ENCODE data around the gene HOXC13. TPM values are rescaled to one million over a fixed set of nuclear protein-coding genes. Genes with fewer than 3 reads are reported as not detected.

The HOXC13 gene
- total and polyA plus RNA-seq, 2 experiments from 2014 or later = 0.10 TPM; not detected in 1

DNA sequence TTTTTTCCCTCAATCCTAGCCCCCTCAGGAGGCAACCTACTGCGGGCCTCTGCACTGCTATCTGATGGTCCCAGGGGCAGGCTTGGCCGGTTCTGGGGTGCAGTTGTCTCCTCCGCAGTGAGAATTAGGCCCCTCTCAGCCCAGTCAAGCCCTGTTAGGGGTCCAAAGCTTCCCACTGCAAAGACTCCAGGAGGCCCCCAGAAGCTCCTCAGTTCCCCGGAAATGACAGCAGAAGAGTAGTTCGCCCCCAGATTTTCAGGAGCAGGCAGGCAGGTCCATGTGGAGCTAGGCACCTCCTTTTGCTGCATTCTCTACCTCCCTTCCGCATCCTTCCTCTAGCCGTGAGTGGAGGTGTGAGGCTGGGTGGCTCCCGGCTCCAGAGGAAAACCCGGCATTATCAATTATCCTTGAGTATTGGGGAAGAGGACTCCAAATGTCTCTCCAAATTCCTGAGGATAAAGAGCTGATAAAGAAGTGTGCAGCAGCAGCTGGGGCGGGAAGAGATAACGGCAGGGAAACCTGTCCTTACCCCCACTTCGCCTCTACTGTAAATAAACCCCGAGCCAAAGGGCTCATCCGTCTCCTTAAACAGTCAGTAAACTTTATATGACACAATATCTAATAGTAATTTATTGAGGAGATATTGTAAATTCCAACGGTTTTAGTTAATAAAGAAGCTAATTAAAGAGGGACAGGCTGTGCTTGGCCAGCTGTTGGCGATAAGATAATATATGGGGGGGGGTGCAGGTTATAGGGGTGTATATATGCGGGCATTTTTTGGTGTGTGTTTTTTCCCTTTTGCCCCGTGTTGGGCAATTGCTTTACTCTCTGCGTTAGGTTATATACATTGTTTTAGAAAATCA, 15.4 kb downstream of the HOXC13 start:
- Histone ChIP-seq H3K9me2 (ENCODE audit: insufficient read depth) (no peaks in the 10 kb centered on the region), H2AFZ (no peak overlapping the region), H3F3A (replicated peaks; ENCODE audit: low read depth) (peaks cover 52% of the 10 kb centered on the region), H3K79me2 (replicated peaks; ENCODE audit: insufficient read depth) (no peaks in the 10 kb centered on the region), H4K20me1 (replicated peaks; ENCODE audit: insufficient read depth) (peaks cover 48% of the 10 kb centered on the region), H3K27ac (ENCODE audit: low read depth) (no peak overlapping the region), H3K36me3 (ENCODE audit: insufficient read depth) (no peaks in the 10 kb centered on the region; the same call in 1 of the 2 replicates), H3K4me2 (no peak overlapping the region), H3K27me3 (ENCODE audit: insufficient read depth) (peaks cover 100% of the 10 kb centered on the region), H3K4me1 (ENCODE audit: insufficient read depth) (peaks cover 26% of the 10 kb centered on the region), H3K4me3 (no peak overlapping the region)
- no peak overlapping the region for H3K4me3 Mint-ChIP-seq
- ATAC-seq (no peak), DNase-seq (ENCODE audit: low spot score) (no peak)
- H3K27ac Mint-ChIP-seq = no peak overlapping the region
- peak; percentile 97 for TF ChIP-seq EZH2 (IDR thresholded peaks at IDR 0.05; ENCODE audit: low read depth, unreplicated experiment)
- TF ChIP-seq EZH2phosphoT487 (IDR thresholded peaks at IDR 0.05; ENCODE audit: unreplicated experiment) = no peak
- TF ChIP-seq ZNF331 (CRISPR knock-in tag; IDR thresholded peaks at IDR 0.05; ENCODE audit: low read depth) = no peak
- peaks cover 3% of the 10 kb centered on the region; the same call in 1 of the 3 replicates for H3K36me3 Mint-ChIP-seq (ENCODE audit: low read depth)
- H3K4me1 Mint-ChIP-seq = peaks cover 28% of the 10 kb centered on the region
- H3K9me3 Mint-ChIP-seq = peaks cover 6% of the 10 kb centered on the region
- peaks cover 98% of the 10 kb centered on the region for H3K27me3 Mint-ChIP-seq (ENCODE audit: insufficient read depth, low read depth, poor library complexity)

DNA sequence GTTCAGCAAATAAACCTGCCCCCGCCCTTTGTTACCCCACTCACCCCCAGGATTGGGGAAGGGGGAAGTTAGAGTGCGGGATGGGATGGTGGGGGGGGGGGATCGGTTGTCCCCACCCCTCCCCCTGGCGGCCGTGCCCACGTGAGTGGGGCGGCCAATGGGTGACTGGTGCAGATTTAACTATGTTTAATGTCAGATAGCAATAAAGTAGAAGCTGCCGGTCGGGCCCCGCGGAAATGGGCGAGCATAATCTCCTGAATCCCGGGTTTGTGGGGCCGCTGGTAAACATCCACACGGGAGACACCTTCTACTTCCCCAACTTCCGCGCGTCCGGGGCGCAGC, 16.0 kb downstream of the HOXC13 start, which contains the start of gene HOXC12:
HOXC12 (plus strand) TSS at position 210 of the 342 bp plus-strand sequence; CDS start at position 237, 27 bp downstream.
- peaks cover 27% of the 10 kb centered on the region for H3K4me1 Mint-ChIP-seq
- Histone ChIP-seq H3K79me2 (replicated peaks; ENCODE audit: insufficient read depth) (no peaks in the 10 kb centered on the region), H3K4me2 (peak within 1 kb of the TSS; percentile 43), H3K27me3 (ENCODE audit: insufficient read depth) (peaks cover 100% of the 10 kb centered on the region), H3K4me1 (ENCODE audit: insufficient read depth) (peaks cover 22% of the 10 kb centered on the region), H3K9me2 (ENCODE audit: insufficient read depth) (no peaks in the 10 kb centered on the region), H3K27ac (ENCODE audit: low read depth) (no peak within 1 kb of the TSS), H4K20me1 (replicated peaks; ENCODE audit: insufficient read depth) (peaks cover 49% of the 10 kb centered on the region), H3F3A (replicated peaks; ENCODE audit: low read depth) (peaks cover 53% of the 10 kb centered on the region), H3K4me3 (peak within 1 kb of the TSS; percentile 35; the same call in 1 of the 2 replicates), H3K36me3 (ENCODE audit: insufficient read depth) (no peaks in the 10 kb centered on the region; the same call in 1 of the 2 replicates), H2AFZ (no peak within 1 kb of the TSS)
- DNase-seq (ENCODE audit: low spot score) (peak; percentile 42), ATAC-seq (no peak)
- H3K9me3 Mint-ChIP-seq = peaks cover 6% of the 10 kb centered on the region
- no peak within 1 kb of the TSS for H3K27ac Mint-ChIP-seq
- H3K36me3 Mint-ChIP-seq (ENCODE audit: low read depth) = peaks cover 3% of the 10 kb centered on the region; the same call in 1 of the 3 replicates
- H3K27me3 Mint-ChIP-seq (ENCODE audit: insufficient read depth, low read depth, poor library complexity) = peaks cover 98% of the 10 kb centered on the region
- no peak within 1 kb of the TSS for H3K4me3 Mint-ChIP-seq
- TF ChIP-seq, protein P1, sequence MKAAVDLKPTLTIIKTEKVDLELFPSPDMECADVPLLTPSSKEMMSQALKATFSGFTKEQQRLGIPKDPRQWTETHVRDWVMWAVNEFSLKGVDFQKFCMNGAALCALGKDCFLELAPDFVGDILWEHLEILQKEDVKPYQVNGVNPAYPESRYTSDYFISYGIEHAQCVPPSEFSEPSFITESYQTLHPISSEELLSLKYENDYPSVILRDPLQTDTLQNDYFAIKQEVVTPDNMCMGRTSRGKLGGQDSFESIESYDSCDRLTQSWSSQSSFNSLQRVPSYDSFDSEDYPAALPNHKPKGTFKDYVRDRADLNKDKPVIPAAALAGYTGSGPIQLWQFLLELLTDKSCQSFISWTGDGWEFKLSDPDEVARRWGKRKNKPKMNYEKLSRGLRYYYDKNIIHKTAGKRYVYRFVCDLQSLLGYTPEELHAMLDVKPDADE (IDR thresholded peaks at IDR 0.05) = no peak
- TF ChIP-seq, protein P2, sequence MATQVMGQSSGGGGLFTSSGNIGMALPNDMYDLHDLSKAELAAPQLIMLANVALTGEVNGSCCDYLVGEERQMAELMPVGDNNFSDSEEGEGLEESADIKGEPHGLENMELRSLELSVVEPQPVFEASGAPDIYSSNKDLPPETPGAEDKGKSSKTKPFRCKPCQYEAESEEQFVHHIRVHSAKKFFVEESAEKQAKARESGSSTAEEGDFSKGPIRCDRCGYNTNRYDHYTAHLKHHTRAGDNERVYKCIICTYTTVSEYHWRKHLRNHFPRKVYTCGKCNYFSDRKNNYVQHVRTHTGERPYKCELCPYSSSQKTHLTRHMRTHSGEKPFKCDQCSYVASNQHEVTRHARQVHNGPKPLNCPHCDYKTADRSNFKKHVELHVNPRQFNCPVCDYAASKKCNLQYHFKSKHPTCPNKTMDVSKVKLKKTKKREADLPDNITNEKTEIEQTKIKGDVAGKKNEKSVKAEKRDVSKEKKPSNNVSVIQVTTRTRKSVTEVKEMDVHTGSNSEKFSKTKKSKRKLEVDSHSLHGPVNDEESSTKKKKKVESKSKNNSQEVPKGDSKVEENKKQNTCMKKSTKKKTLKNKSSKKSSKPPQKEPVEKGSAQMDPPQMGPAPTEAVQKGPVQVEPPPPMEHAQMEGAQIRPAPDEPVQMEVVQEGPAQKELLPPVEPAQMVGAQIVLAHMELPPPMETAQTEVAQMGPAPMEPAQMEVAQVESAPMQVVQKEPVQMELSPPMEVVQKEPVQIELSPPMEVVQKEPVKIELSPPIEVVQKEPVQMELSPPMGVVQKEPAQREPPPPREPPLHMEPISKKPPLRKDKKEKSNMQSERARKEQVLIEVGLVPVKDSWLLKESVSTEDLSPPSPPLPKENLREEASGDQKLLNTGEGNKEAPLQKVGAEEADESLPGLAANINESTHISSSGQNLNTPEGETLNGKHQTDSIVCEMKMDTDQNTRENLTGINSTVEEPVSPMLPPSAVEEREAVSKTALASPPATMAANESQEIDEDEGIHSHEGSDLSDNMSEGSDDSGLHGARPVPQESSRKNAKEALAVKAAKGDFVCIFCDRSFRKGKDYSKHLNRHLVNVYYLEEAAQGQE (IDR thresholded peaks at IDR 0.05; ENCODE audit: unreplicated experiment) = no peak
- TF ChIP-seq CTCF (conservative IDR thresholded peaks at IDR 0.05; ENCODE audit: low read depth in 2 of 2) (no peak), STAT1 (IDR thresholded peaks at IDR 0.05; ENCODE audit: unreplicated experiment) (no peak), EZH2 (IDR thresholded peaks at IDR 0.05; ENCODE audit: low read depth, unreplicated experiment) (no peak), ZNF331 (CRISPR knock-in tag; IDR thresholded peaks at IDR 0.05; ENCODE audit: low read depth) (no peak)

Measured in GM23338 (cell line).